HG03097 (cell line): ENCODE data around the gene TEX261.

ENCODE experiments used
- ATAC-seq: cut with Tn5 transposase; IDR thresholded peaks from one replicate; pipeline ENCODE4 v1.9.1; 2021; ENCODE audit not compliant: unreplicated experiment, low FRiP score

TEX261 gene

DNA sequence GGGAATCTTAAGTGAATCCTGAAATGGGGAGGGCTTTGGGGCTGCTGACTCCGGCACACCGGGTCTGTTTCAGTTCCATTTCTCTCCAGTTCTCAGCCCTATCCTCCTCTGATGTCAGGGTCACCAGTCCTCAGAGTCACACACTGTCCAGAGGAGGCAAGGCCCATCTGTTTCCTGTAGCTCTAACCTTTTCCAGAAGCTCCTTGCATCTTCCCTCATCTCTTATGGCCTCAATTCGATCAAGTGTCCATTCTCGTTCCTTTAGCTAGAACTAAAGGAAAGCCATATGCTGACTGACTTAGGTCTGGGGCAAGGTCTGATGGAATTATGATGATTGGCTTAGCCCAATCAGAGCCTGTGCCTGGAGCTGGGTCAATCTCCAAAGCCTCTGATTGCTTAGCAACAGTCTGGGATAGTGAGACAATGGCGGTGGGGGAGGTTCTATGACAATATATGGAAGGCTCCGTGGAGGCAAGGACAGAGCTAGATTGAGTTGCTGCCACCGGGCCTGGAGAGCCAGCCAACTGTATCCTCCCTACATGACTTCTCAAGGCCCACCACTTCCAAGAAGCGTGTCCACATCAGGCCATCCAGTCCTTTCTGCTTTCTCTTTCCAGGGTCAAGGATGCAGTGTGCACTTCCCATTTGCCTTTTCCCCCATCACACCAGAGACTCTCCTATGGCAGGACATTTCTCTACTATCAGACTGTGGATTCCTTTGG is 11.0 kb downstream of the TEX261 start:
- no peak for ATAC-seq

DNA sequence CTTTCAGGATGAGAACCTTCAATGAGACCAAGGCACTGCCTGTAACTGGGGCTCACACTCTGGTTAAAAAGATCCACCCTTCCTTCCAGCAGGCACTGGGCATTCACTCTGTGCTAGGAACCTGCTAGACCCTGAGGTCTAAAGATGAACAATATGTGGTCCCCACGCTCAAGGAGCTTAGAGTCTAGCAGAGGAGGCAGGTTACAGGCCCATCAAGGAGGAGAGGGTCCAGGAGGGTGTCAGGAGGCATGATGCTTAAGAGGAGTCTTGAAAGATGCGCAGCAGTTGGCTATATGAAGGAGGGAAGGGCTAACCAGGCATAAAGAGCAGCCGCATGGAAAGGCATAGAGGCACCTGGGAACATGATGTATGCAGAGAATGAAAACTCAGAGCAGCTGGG is 11.7 kb downstream of the TEX261 start:
- no peak for ATAC-seq

DNA sequence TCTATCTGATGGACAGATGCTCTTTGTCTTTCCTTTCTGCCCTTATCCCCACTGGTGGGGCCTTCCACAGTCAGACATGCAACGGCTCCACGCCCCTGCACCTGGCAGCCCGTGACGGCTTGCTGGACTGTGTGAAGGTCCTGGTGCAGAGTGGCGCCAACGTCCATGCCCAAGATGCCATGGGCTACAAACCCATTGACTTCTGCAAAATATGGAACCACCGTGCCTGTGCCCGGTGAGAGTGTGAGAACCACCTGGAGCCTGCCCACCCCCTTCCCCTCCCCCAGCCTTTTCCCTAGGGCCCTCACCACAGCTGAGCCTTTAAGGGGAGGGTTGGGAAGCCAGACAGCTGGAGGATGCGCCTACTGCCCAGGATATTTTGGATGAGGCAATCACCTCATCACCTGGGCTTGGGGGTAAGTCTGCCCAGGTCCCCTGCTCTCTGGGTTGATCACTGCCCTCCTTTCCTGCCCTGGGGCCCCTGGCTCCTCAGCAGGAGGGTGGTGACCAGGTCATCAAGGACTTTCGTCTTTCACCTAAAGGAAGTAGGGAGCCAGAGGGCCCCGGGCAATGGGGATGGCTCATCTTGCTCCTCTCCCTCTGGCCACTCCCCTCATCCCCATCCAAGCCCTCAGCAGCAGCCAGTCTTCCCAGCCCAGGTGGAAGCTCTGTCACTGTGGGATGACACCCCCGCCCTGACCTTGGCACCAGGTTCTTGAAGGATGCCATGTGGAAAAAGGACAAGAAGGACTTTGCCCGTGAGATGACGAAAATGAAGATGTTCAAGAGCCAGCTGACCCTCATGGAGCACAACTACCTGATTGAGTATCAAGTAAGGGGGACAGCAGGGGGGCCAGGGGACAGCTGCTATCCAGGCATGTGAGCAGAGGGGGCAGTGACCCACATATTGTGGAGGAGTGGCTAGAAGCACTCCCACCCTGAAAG is 12.5 kb downstream of the TEX261 start:
- ATAC-seq: no peak

DNA sequence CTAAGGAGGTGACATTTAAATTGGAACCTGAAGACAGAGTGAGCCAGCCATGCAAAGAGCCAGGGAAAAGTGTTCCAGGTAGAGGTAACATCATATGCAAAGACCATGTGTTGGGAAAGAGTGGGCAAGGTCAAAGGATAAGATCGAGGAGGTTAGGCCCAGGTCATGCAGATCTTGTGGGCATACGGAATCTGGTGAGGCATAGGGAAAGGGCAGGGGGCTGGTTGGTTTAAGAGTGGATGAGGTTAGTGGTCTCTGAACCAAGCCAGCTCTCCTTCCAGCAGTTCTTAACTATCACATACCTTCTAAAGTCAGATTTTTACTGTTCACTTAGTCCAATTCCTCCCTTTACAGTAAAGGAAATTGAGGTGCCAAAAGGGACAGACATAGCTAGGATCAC is 13.3 kb downstream of the TEX261 start:
- ATAC-seq: no peak

DNA sequence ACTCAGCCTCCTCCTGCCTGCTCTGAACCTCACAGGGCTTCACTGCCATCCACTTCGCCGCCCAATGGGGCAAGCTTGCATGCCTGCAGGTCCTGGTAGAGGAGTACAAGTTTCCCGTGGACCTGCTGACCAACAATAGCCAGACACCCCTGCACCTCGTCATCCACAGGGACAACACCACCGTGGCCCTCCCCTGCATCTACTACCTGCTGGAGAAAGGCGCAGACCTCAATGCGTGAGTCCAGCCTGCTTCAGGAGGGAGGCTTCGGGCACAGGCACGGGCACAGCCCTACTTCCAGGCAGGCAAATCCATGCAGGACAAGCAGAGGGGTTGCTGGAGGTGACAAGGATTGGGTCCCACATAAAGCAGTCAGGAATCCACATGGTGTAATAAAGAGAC is 15.0 kb downstream of the TEX261 start:
- ATAC-seq: no peak

DNA sequence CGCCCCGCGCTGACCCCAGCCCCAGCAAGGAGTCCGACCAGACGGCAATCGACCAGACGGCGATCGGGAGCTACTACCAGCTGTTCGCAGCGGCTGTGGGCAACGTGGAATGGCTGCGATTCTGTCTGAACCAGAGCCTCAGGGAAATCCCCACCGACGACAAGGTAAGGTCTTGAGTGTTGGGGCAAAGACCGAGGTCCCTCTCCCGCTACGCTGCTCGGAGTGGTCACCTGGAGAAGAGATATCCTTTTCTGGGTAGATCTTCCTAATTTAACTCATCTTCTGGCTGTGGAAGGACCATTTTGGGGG is 15.5 kb downstream of the TEX261 start:
- no peak for ATAC-seq

DNA sequence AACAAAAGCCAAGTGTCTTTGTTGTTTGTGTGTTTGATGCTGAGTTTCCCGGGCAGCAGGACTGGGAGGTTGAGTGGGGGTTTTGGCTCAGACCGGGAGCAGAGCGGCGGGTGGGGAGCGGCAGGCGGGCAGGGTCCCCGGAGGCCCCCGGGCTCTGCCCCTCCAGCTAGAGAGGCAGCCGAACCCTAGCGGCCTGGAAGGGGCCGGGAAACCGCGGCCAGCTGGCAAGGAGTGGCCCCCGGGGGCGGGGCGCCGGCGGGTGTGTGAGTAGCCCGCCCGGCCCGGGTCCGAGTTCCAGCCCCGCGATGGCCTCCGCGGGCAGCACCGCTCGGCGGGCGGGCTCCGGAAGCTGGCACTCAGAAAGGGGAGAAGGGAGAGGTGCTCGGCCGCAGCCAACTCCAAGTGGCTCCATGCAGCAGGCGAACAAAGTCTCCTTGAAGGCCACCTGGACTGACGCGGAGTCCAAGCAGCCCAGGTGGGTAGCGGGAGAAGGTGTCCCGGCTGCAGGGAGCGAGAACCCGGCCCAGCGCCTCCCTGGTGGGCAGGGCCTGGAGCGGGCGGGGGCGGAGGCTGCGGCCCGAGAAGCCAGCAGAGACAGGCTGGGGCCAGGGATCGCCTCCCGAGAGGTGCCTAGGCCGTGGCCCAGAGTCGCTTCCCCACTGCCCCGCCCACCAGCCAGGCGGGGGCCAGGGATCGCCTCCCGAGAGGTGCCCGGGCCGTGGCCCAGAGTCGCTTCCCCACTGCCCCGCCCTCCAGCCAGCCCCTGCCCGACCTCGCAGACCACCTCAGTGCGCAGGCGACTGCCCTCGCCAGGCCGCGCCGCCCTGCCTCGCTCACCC is 16.1 kb downstream of the TEX261 start, which contains the start of gene ANKRD53:
ANKRD53 (plus strand) TSS at position 290 of the 839 bp plus-strand sequence; CDS start at position 306, 16 bp downstream.
- ATAC-seq: no peak

DNA sequence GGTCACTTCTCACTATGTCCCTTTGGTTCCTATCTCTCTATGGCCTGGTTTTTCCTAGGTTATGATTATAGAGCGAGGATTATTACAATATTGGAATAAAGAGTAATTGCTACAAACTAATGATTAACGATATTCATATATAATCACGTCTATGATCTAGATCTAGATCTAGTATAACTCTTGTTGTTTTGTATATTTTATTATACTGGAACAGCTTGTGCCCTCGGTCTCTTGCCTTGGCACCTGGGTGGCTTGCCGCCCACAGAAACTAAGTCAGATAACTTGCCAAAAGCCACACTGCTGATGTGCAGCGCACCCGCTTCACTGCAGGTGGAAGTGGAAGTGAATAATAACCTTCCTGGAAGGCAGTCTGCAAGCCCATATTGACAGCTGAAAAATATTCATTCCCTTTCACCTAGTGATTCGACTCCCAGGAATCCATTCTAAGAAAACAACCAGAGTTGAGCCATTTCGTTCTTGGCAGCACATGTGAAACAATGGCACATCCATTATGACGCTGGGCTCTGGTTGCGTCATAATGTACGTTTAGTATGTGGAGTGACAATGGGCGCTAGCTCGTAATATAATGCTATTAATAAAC is 17.0 kb downstream of the TEX261 start:
- ATAC-seq: no peak

DNA sequence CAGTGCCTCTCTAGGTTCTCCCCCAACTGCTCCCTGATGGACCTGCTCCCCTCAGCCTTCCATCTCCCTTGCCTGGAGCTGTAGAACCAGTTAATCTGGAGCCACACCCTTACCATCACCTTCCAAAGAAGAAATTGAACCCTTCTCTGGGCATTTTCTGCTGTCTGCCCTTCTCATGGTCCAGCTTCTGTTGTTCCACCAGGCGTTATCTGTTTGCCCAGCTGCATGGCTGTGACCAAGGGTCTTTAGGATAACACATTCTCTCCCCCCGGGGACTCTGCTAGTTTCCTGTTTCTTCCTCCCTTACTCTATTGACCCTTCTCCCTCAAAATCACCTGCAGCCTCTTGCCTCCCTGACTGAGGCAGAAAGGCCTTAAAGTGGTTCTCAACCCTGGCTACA is 19.4 kb downstream of the TEX261 start:
- no peak for ATAC-seq

DNA sequence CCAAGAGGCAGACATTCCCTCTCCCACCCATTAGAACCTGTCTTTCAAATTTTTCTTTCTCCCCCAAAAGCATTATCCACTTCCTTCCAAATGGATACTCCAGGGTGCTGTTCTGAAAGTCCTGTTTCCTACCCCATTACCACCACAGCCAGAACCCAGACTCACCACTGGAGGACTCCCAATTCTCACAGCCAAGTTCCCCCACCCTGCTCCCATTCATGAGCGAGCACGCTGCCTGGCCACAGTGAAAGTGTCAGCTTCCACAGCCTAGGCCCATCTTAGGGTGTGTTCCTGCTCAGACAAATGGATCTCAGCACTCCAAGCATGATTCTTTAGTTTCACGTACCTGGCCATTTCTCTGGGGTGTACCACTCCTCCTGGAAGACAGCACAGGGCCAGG is 20.1 kb downstream of the TEX261 start:
- no peak for ATAC-seq

DNA sequence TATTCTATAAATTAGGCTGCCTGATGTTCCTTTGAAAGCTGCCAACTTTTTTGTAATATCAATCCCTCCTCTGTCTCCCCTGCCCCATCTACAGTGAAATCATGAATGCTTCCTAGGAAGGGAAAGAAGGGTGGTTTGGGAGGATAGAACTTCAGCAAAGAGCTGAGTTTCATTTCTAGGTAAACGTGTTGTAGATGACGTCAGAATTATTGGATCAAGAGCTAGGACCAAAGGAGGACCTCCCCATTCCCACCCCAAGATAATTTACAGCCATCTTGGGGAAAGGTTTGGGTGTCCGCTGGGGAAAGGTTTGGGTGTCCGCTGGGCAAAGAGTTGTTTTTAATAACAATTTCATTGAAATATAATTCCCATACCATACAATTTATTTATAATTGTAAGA is 27.5 kb downstream of the TEX261 start:
- no peak for ATAC-seq

DNA sequence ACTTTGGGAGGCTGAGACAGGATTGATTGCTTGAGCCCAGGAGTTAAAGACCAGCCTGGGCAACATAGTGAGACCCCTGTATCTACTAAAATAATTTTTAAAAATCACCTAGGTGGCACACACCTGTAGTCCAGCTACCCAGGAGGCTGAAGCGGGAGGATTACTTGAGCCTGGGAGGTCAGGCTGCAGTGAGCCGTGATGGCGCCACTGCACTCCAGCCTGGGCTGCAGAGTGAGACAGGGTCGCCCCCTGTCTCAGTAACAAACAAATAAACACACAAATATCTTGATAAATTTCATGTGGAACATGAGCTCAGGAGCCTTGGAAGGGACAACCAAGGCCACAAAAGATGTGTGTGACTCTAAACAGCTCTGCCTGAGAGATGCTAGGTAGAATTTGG is 28.0 kb downstream of the TEX261 start:
- ATAC-seq: no peak

DNA sequence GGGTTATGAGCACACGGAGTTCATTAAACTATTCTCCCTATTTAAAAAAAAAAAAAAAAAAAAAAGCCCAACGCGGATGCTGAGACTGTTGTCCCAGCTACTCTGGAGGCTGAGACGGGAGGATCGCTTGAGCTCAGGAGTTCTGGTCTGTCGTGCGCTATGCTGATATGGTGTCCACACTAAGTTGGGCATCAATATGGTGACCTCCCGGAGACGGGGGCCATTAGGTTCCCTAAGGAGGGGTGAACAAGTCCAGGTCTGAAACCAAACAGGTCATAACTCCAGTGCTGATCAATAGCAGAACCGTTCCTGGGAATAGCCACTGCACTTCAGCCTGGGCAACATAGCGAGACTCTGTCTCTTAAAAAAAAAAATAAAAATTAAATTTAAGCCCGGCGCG is 29.2 kb downstream of the TEX261 start:
- no peak for ATAC-seq

DNA sequence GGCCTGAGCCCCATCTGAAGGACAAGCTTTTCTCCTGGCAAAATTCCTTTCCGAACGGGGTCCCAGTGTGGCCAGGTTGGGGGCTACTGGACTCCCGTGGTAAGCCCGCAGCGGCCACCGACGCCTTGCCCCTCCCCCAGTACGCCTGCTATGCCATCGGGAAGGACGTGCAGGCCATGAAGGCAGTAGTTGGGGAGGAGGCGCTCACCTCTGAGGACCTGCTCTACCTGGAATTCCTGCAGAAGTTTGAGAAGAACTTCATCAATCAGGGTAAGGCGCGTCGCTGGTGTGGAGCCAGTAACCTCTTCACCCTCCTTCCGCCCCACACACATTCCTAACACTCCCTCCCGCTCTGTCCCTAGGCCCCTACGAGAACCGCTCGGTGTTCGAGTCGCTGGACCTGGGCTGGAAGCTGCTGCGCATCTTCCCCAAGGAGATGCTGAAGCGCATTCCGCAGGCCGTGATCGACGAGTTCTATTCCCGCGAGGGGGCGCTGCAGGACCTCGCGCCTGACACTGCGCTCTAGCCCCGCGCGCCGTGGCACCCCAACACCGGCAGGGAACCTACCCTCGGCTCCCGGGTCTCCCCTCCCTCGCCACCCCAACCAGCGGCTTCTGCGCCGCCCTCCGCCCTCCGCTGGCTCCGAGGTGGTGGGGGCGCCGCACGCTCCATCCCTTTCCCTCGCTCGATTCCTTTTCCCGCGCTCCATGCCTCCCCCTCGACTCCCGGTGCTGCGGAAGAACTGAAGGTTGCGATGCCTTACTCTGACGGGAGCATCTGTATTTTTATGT is 29.9 kb downstream of the TEX261 start:
- ATAC-seq: no peak

DNA sequence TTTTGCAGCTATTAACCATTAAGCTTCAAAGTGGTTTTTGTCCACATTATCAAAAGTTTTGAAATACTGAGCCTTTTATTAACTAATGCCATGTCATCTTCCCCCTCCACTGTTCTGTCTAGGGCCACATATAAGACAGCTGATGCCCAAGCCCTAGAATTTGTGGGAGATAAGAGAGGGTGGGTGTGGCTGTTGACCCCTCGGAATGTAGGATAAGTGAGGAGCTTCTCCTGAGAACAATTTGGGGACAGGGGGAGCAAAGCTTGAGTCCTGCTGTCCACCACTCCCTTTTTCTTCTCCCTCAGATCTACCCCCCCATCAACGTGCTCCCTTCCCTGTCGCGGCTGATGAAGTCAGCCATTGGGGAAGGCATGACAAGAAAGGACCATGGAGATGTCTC is 30.5 kb downstream of the TEX261 start:
- ATAC-seq: no peak

DNA sequence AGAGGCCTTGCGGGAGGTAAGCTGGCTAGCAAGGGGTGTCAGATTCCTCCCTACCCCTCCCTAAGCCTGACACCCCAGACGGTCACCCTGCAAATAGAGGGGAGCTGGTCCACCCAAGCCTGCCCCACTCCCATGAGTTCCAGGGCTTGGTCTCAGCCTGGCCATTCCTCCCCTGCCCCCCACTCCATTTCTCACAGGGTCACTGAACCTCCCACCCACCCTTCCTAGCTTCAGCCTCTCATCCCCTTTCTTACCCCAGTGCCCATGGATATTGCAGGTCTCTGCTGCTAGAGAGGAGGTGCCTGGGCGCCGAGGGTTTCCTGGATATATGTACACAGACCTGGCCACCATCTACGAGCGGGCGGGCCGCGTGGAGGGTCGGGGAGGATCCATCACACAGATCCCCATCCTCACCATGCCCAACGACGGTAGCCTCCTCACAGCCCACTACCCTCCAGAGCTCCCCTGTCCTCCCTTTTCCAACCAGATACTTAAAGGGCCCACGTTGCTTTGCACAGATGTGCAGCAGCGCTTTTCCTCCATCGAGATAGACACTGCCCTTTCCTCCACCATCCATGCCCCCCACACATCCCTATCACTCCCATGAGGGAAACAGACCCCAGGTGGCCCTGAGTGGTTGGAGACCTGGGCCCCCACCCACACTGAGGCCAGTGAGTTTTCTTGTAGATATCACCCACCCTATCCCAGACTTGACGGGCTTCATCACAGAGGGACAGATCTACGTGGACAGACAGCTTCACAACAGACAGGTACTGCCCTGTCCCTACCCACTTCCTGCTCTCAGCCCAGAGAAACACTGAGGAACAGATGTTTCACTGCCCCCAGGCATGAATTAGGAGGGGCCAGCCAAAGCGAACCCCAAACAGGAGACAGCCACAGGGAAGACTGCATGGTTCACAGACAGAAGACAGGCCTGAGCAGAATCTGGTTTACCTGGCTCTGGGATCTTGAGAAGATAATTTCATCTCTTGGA is 31.5 kb downstream of the TEX261 start:
- no peak for ATAC-seq

DNA sequence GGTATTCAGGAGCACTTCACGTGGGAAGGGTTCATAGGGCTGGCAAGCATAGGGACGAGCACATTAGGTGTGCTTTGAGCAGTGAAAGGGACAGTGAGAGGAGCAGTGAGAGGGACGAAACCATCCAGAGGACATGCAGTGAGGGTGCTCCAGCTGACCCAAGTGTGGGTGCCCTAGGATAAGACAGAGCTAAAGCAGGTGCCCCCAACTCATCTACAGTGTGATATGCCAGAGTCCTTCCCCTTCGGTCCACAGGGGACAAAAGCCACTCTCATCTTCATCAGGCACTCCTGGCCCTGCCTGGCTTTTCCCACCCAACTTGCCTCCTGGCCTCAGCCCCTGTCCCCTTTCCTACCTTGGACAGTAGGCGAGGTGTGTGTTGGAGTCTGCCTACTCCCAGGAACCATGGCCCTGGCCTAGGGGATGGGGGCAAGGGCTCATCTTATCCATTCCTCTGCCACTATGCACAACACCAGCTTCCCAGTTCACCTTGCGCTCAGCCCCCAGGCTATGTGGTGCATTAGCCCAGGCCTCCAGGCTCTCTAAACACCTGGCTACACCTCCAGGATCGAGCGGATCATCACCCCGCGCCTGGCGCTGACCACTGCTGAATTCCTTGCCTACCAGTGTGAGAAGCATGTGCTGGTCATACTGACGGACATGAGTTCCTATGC is 32.3 kb downstream of the TEX261 start:
- ATAC-seq: no peak

DNA sequence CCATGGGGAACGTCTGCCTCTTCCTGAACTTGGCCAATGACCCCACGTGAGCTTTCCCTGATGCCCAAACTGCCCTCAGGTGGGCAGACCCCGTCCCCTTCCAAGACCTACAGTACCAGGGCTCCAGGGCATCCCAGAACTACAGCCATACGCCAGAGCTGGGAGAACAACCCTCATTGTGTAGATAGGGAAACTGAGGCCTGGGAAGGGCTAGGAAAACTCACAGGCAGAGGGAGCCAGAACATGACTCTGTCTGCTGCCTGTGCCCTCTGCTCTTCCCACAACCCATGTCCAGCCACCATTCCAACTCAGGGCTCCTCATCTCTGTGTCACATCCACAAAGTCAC is 33.1 kb downstream of the TEX261 start:
- no peak for ATAC-seq
